ENCODE results near the gene LDHD.

- TF ChIP-seq, protein P1, sequence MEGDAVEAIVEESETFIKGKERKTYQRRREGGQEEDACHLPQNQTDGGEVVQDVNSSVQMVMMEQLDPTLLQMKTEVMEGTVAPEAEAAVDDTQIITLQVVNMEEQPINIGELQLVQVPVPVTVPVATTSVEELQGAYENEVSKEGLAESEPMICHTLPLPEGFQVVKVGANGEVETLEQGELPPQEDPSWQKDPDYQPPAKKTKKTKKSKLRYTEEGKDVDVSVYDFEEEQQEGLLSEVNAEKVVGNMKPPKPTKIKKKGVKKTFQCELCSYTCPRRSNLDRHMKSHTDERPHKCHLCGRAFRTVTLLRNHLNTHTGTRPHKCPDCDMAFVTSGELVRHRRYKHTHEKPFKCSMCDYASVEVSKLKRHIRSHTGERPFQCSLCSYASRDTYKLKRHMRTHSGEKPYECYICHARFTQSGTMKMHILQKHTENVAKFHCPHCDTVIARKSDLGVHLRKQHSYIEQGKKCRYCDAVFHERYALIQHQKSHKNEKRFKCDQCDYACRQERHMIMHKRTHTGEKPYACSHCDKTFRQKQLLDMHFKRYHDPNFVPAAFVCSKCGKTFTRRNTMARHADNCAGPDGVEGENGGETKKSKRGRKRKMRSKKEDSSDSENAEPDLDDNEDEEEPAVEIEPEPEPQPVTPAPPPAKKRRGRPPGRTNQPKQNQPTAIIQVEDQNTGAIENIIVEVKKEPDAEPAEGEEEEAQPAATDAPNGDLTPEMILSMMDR (IDR thresholded peaks at IDR 0.05), result no peak
- TF ChIP-seq POLR2AphosphoS5 (IDR thresholded peaks at IDR 0.05) (no peak), POLR2A (IDR thresholded peaks at IDR 0.05) (no peak), EP300 (IDR thresholded peaks at IDR 0.05) (no peak)
Observed at GRCh38 chr16:75097941-75098901, 18.4 kb downstream of the LDHD start.
